ENCODE results near the gene TREX2.

- TF ChIP-seq MAX (IDR thresholded peaks at IDR 0.05) (no peak), POLR2A (IDR thresholded peaks at IDR 0.05; ENCODE audit: borderline replicate concordance, extremely low read depth, insufficient read depth, insufficient read length) (no peak), ELF1 (IDR thresholded peaks at IDR 0.05; ENCODE audit: borderline replicate concordance, low read depth) (no peak), YY1 (IDR thresholded peaks at IDR 0.05; ENCODE audit: extremely low read depth, insufficient replicate concordance, low read depth, low read length) (no peak), CTCF (IDR thresholded peaks at IDR 0.05 in 2 of 3, conservative IDR thresholded peaks at IDR 0.05 in 1 of 3; ENCODE audit: borderline replicate concordance in 1 of 3, insufficient read depth in 1 of 3, low read depth in 2 of 3, low read length in 2 of 3) (no peak), EGR1 (IDR thresholded peaks at IDR 0.05; ENCODE audit: low read depth) (no peak), RAD21 (IDR thresholded peaks at IDR 0.05; ENCODE audit: low read depth) (no peak), EZH2 (IDR thresholded peaks at IDR 0.05) (no peak), SRF (IDR thresholded peaks at IDR 0.05; ENCODE audit: low read depth) (no peak), EZH2phosphoT487 (IDR thresholded peaks at IDR 0.05; ENCODE audit: borderline replicate concordance) (no peak), REST (IDR thresholded peaks at IDR 0.05; ENCODE audit: low read depth) (no peak), ZFX (IDR thresholded peaks at IDR 0.05) (no peak), SIN3A (IDR thresholded peaks at IDR 0.05; ENCODE audit: low read depth) (no peak)
Observed at GRCh38 chrX:153482376-153483015, 36.6 kb upstream of the TREX2 start.
